COLO668 (cell line): ENCODE measurements around the gene FZR1.
"Not testable (repeated sequence)": the region's sequence is repeated elsewhere in the genome, so short reads cannot be mapped to it uniquely, and the experiment has no call there.

Source experiments
- DNase-seq: peaks from one replicate; lab custom pipeline; 2025; ENCODE audit not compliant: unreplicated experiment; lab: John Stamatoyannopoulos, UW

Gene FZR1

DNA sequence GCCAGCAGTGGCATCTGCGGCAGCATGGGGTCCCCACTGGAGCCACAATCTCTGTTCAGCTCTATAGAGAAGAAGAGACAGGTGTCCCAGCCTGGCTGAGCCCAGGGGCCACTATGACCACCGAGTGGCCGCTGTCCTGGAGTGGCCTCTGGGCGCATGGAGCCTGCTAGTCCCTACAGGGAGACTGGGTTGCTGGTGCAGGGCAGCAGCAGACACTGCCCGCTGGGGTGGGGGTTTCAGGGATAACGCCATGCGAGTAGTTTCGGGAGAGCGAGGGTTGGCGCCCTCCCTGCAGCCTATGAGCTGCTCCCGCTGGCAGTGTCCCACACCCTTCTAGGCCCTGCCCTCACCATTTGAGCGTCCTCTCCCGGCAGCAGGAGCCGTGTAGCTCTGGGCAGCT is 22.0 kb downstream of the FZR1 start:
- DNase-seq: no peak

GRCh38 chr19:3528539-3529211 is 22.6 kb downstream of the FZR1 start:
- DNase-seq: no peak

DNA sequence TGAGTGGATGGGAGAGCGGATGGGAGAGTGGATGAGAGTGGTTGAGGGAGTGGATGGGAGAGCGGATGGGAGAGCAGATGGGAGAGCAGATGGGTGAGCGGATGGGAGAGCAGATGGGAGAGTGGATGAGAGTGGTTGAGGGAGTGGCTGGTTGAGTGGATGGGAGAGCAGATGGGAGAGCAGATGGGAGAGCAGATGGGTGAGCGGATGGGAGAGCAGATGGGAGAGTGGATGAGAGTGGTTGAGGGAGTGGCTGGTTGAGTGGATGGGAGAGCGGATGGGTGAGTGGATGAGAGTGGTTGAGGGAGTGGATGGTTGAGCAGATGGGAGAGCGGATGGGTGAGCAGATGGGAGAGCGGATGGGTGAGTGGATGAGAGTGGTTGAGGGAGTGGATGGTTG is 23.2 kb downstream of the FZR1 start:
- not testable (repeated sequence) for DNase-seq

DNA sequence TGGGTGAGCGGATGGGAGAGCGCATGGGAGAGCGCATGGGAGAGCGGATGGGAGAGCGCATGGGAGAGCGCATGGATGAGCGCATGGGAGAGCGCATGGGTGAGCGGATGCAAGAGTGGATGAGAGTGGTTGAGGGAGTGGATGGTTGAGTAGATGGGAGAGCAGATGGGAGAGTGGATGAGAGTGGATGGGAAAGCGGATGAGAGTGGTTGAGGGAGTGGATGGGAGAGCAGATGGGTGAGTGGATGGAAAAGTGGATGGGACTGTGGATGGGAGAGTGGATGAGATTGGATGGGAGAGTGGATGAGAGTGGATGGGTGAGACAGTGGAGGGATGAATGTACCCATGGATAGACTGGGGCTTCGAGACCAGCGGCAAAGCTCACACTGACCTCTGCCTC is 24.3 kb downstream of the FZR1 start:
- no peak for DNase-seq

DNA sequence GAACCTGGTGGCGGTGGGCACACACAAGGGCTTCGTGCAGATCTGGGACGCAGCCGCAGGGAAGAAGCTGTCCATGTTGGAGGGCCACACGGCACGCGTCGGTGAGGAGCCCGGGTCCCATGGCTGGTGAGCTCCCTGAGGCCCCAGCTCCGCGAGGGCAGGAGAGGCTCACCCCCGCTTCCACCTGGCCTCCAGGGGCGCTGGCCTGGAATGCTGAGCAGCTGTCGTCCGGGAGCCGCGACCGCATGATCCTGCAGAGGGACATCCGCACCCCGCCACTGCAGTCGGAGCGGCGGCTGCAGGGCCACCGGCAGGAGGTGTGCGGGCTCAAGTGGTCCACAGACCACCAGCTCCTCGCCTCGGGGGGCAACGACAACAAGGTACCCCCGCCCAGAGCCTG is 25.6 kb downstream of the FZR1 start:
- DNase-seq: no peak

DNA sequence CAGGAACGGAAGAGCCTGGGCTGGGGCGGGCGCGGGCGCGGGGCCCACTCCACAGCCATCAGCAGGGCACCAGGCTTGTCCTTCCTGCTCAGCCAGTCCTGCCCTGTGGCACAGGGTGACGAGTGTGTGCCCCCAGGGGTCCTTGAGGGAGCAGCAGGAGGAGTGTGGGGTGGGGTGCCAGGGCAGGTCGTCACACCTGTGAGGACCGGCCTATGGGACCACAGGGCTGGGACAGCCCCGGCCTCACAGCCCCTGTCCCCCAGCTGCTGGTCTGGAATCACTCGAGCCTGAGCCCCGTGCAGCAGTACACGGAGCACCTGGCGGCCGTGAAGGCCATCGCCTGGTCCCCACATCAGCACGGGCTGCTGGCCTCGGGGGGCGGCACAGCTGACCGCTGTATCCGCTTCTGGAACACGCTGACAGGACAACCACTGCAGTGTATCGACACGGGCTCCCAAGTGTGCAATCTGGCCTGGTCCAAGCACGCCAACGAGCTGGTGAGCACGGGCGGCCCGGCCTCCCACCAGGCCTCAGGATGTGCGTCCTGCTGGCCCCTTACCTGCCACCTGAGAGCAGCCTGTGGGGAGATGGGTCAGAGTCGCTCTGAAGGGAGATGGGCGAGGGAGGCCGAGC is 26.2 kb downstream of the FZR1 start:
- no peak for DNase-seq

DNA sequence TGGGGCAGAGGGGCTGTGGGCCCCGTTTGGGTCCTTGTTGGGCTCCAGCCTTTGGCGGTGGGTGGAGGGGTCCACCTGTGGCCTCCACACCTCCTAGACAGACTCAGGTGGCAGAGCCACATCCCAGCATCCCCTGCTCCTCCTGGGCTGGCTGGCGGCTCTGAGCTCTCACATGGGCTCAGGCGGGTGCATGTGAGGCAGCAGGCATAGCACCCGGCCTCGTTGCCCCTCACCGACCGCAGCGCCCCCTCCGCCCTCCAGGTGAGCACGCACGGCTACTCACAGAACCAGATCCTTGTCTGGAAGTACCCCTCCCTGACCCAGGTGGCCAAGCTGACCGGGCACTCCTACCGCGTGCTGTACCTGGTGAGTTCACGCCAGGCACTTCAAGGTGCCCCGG is 26.9 kb downstream of the FZR1 start:
- DNase-seq: no peak

GRCh38 chr19:3533563-3534216 is 27.6 kb downstream of the FZR1 start:
- no peak for DNase-seq

GRCh38 chr19:3534375-3535234 is 28.5 kb downstream of the FZR1 start:
- DNase-seq: no peak

DNA sequence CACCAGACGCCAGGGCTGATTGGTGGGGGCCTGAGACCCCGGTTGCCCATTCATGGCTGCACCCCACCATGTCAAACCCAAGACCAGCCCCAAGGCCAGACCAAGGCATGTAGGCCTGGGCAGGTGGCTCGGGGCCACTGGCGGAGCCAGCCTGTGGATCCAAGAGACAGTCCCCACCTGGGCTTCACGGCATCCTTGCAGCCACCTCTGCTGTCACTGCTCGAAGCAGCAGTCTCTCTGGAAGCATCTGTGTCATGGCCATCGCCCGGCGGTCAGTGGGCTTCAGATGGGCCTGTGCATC is 29.1 kb downstream of the FZR1 start:
- no peak for DNase-seq

- no peak for DNase-seq
These were observed 29.5 kb downstream of the FZR1 start for GRCh38 chr19:3535563-3535965.

DNA sequence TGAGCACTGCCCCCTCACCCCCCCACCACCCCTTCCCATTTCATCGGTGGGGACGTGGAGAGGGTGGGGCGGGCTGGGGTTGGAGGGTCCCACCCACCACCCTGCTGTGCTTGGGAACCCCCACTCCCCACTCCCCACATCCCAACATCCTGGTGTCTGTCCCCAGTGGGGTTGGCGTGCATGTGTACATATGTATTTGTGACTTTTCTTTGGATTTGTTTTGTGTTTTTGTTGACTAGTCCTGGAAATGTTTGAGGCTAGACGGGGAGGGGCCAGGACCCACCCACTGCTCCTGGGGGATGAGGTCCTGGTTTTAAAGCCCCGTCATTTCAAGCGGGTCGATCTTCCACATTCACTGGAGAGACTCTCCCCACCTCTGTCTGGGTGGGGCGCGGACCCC is 29.9 kb downstream of the FZR1 start:
- DNase-seq: no peak

DNA sequence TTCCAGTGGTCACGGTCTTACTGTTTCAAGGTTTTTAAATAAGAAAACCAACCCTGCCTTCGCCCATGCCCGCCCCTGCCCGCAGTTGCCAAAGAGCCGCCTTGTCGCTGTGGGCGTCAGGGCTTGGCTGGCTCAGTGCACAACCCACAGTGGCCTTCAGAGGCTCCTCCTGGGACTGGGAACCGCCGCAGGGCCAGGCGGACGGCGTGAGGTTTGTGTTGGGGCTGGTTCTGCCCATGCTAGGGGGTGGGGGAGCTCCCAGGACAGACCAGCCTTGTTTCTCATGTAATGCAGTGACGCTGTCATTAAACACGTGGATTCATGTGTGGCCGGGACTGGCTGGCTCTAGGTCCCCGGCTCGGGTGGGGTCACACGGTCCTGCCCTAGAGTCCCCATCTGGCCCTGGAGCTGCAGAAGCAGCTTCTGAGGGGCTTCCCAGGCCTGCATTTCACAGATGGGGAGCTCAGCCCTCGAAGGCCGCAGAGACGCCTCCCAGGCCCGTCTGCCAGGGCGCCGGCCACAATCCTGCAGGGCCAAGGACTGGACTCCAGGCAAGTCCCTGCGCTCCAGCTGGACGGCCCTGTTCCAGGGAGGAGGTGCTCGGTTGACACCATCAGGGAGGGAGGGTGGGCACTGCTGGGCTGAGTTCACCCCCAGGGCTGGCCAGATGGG is 30.5 kb downstream of the FZR1 start:
- no peak for DNase-seq

DNA sequence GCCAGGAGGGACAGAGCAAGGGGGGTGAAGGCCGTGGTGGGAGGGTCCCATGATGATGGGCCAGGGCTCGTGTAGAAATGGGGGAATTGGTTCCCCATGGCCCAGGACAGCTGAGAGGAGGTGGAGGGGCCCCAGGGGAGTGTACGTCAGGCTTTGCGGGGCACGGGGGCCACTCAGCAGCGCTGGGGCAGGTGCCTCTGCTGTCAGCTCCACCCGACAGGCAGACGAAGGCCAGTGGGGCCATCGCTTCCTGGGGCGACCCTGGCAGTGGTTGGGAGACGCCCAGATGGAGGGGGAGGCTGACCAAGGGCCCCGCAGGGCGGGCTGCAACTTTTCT is 31.0 kb downstream of the FZR1 start:
- DNase-seq: no peak

DNA sequence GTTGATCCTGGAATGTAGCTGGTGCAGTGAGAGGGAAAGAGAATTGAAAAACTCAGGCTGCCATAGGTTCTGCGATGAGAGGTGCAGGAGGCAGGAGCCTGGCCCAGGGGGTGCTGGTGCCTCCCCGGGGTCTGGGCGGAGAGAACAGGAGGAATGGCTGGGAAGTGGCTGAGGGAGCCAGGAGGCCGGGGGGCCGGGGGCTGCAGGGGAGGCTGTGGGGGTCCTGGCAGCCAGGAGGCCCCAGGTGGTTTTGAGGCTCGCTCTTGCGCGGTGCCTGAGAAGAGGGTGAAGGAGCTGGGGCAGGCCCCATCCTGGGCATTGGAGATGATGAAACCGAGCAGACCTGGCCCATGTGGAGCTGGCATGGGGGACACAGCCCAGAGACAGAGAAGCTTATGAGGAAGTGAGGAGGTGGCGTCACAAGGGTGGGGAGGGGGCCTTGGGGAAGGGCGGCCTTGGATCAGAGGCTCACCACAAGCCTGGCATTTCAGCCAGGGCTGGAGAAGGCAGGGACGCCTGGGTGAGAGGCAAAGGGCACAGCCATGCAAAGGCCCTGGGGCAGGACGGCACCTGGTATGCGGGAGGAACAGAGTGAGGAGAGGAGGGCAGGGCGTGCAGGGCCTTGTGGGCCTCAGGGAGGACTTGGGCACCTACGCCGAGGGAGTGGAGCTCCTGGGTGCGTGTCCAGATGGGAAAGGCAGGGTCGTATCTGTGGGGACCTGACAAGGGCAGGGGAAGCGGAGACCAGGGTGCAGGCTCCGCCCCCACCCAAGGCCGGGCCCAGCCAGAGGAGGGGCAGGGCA is 31.5 kb downstream of the FZR1 start:
- DNase-seq: no peak

- no peak for DNase-seq
These were observed 32.3 kb downstream of the FZR1 start for GRCh38 chr19:3538258-3538929.

- no peak for DNase-seq
These were observed 33.0 kb downstream of the FZR1 start, which contains the start of gene TEKTIP1 for GRCh38 chr19:3538965-3539755. TEKTIP1 (plus strand) TSS chr19:3539174; CDS start chr19:3539178, 4 bp downstream.

GRCh38 chr19:3539756-3540118 is 33.6 kb downstream of the FZR1 start:
- no peak for DNase-seq
